ENCODE measurements around the gene ZDHHC18.

Gene ZDHHC18

GRCh38 chr1:26858891-26859640 is 32.6 kb downstream of the ZDHHC18 start:
- TF ChIP-seq ZNF701 (tag by site-specific recombination; IDR thresholded peaks at IDR 0.05) (no peak), ZFP69B (tag by site-specific recombination; IDR thresholded peaks at IDR 0.05) (no peak)
- ChIA-PET CTCF (interaction anchor here (0.6 to 2.6 kb wide), 7 partner anchors 11 to 257 kb away, joined by 3 to 11 read pairs (median 4); partner anchors contain the start of gene ZDHHC18), POLR2A (interaction anchor here (0.5 to 1.5 kb wide), 4 partner anchors 8 to 31 kb away, joined by 3 to 5 read pairs (median 3); partner anchors contain the start of gene GPN2)
- no peaks in the 10 kb centered on the region for H3K9me3 ChIP-seq (ENCODE audit: control insufficient read depth, insufficient read depth, low read depth, low read length)
- H3K36me3 ChIP-seq (ENCODE audit: control insufficient read depth in 2 of 2, insufficient read depth in 1 of 2, low read length in 2 of 2), result peaks cover 0 to 24% of the 10 kb centered on the region in 2 experiments; a peak in 1 of 3 replicates
- H3K4me3 ChIP-seq (ENCODE audit: low read depth, low read length), result no peak overlapping the region
- H3K27ac ChIP-seq (ENCODE audit: extremely low read depth, low read depth, low read length), result no peak overlapping the region
- 0 out of 2 replicates have a peak, but pooled peaks cover 2% of the 10 kb centered on the region for H3K4me1 ChIP-seq (ENCODE audit: control insufficient read depth, insufficient read depth, low read length)

GRCh38 chr1:26861286-26861701 is 34.8 kb downstream of the ZDHHC18 start:
- TF ChIP-seq ZNF776 (tag by site-specific recombination; IDR thresholded peaks at IDR 0.05; ENCODE audit: borderline replicate concordance) (no peak), PRDM10 (tag by site-specific recombination; IDR thresholded peaks at IDR 0.05) (no peak), OVOL3 (tag by site-specific recombination; IDR thresholded peaks at IDR 0.05) (no peak), ZBTB48 (tag by site-specific recombination; IDR thresholded peaks at IDR 0.05) (no peak), ZNF274 (IDR thresholded peaks at IDR 0.05; ENCODE audit: low read length) (no peak), ZNF274 (tag by site-specific recombination; IDR thresholded peaks at IDR 0.05; ENCODE audit: borderline replicate concordance) (no peak), REPIN1 (tag by site-specific recombination; IDR thresholded peaks at IDR 0.05; ENCODE audit: low read depth) (no peak), ZNF664 (tag by site-specific recombination; IDR thresholded peaks at IDR 0.05) (no peak), GFI1B (tag by site-specific recombination; IDR thresholded peaks at IDR 0.05) (no peak), ZNF433 (tag by site-specific recombination; IDR thresholded peaks at IDR 0.05; ENCODE audit: low read depth) (no peak), ZNF18 (tag by site-specific recombination; IDR thresholded peaks at IDR 0.05) (no peak), ZNF2 (tag by site-specific recombination; IDR thresholded peaks at IDR 0.05) (no peak), EGR2 (tag by site-specific recombination; IDR thresholded peaks at IDR 0.05; ENCODE audit: low read depth) (no peak), HOXC10 (CRISPR knock-in tag; IDR thresholded peaks at IDR 0.05) (no peak)
- CTCF ChIA-PET, result interaction anchor here (0.6 to 1.4 kb wide), 3 partner anchors 16 to 76 kb away, joined by 3 to 5 read pairs (median 4); no protein-coding TSS in a partner anchor
- H3K9me3 ChIP-seq (ENCODE audit: control insufficient read depth, insufficient read depth, low read depth, low read length), result no peaks in the 10 kb centered on the region
- H3K4me1 ChIP-seq (ENCODE audit: control insufficient read depth, insufficient read depth, low read length), result 0 out of 2 replicates have a peak, but pooled peaks cover 2% of the 10 kb centered on the region
- H3K27ac ChIP-seq (ENCODE audit: extremely low read depth, low read depth, low read length), result no peak overlapping the region
- H3K4me3 ChIP-seq (ENCODE audit: low read depth, low read length), result no peak overlapping the region
- peaks cover 0 to 2% of the 10 kb centered on the region in 2 experiments; a peak in 1 of 3 replicates for H3K36me3 ChIP-seq (ENCODE audit: control insufficient read depth in 2 of 2, insufficient read depth in 1 of 2, low read length in 2 of 2)
- POLR2A ChIA-PET, result no interaction called here

Measured in HEK293 (cell line).